Fibroblast of lung (primary cell): ENCODE results near the gene PPP1R1B. TPM values are rescaled to one million over a fixed set of nuclear protein-coding genes. Genes with fewer than 3 reads are reported as not detected.

Experiments used
- DNase-seq, 2 donors: peaks; one replicate each; pipeline versions ENCODE4 v3.0.0 to v3.0.0-alpha.2; 2010; ENCODE audit warnings: low read depth in 2 of 2
- H2AFZ ChIP-seq: 2 replicates; pipeline ENCODE4 v1.5.1; 2012; ENCODE audit warnings: low read length, control low read depth, inconsistent platforms
- H3K27ac ChIP-seq: 2 replicates; pipeline ENCODE4 v1.5.1; 2011; ENCODE audit warnings: low read length, control low read depth; ENCODE audit not compliant: insufficient read depth
- H3K27me3 ChIP-seq: 2 replicates; pipeline ENCODE4 v1.5.1; 2011; ENCODE audit warnings: mild to moderate bottlenecking, low read length; ENCODE audit not compliant: control insufficient read depth, insufficient read depth
- H3K36me3 ChIP-seq: 2 replicates; pipeline ENCODE4 v1.5.1; 2011; ENCODE audit warnings: low read length; ENCODE audit not compliant: control insufficient read depth, insufficient read depth
- H3K4me1 ChIP-seq: 2 replicates; pipeline ENCODE4 v1.5.1; 2011; ENCODE audit warnings: low read length; ENCODE audit not compliant: control insufficient read depth, insufficient read depth; ENCODE audit errors: extremely low read depth
- H3K4me2 ChIP-seq: 2 replicates; pipeline ENCODE4 v1.5.1; 2011; ENCODE audit warnings: low read length, control low read depth; ENCODE audit not compliant: insufficient read depth; ENCODE audit errors: extremely low read depth
- H3K4me3 ChIP-seq, 4 experiments: fragments of 200-600 bp in 1 of 4; sonication (generic) in 1 of 4; replicated peaks in 1 of 4; 2 replicates each; pipeline ENCODE4 v1.5.1; 2011 to 2016; ENCODE audit warnings: low read length in 4 of 4, low read depth in 3 of 4, mild to moderate bottlenecking in 3 of 4, control low read depth in 2 of 4, inconsistent platforms in 1 of 4, mixed read lengths in 1 of 4; ENCODE audit not compliant: insufficient read depth in 1 of 4; ENCODE audit errors: control extremely low read depth in 1 of 4
- H3K79me2 ChIP-seq: 2 replicates; pipeline ENCODE4 v1.5.1; 2012; ENCODE audit warnings: mild to moderate bottlenecking, low read length, inconsistent platforms; ENCODE audit not compliant: control insufficient read depth, insufficient read depth
- H3K9ac ChIP-seq: 2 replicates; pipeline ENCODE4 v1.5.1; 2011; ENCODE audit warnings: mild to moderate bottlenecking, low read length, control low read depth; ENCODE audit not compliant: insufficient read depth
- H3K9me3 ChIP-seq: 2 replicates; pipeline ENCODE4 v1.5.1; 2012; ENCODE audit warnings: low read depth, low read length; ENCODE audit not compliant: control insufficient read depth, insufficient read depth
- H4K20me1 ChIP-seq: 2 replicates; pipeline ENCODE4 v1.5.1; 2011; ENCODE audit warnings: low read length; ENCODE audit not compliant: control insufficient read depth, insufficient read depth; ENCODE audit errors: extremely low read depth
- CTCF ChIP-seq, 2 donors: IDR thresholded peaks in 1 of 2; conservative IDR thresholded peaks in 1 of 2; 1 replicate in 1 of 2; 2 replicates in 1 of 2; pipeline ENCODE4 v1.5.1; 2011 to 2012; ENCODE audit warnings: low read length in 2 of 2, control low read depth in 1 of 2, inconsistent platforms in 1 of 2, low read depth in 1 of 2, mild to moderate bottlenecking in 1 of 2
- EZH2 ChIP-seq: IDR thresholded peaks from 2 replicates; pipeline ENCODE4 v1.5.1; 2012; ENCODE audit warnings: low read length, control low read depth, mild to moderate bottlenecking; ENCODE audit errors: missing control alignments
- polyA plus RNA-seq, 2 donors: library from polyadenylated mRNA; depleted of rRNA in 1 of 2; stranded (reverse) in 1 of 2; unstranded in 1 of 2; fragments of >200 nt; gene quantifications; 2 replicates each; pipeline ENCODE4 v1.2.1, GENCODE V29; 2011 to 2012; ENCODE audit warnings: missing spikeins in 1 of 2
- total RNA-seq: library from RNA; depleted of rRNA; stranded (reverse); fragments of >200 nt; gene quantifications from 2 replicates; pipeline ENCODE4 v1.2.1, GENCODE V29; 2014

Gene PPP1R1B
- total and polyA plus RNA-seq, 2 donors (not counting 1 experiment from before 2014, with no cell fraction given), result under 0.01 to 0.05 TPM

DNA sequence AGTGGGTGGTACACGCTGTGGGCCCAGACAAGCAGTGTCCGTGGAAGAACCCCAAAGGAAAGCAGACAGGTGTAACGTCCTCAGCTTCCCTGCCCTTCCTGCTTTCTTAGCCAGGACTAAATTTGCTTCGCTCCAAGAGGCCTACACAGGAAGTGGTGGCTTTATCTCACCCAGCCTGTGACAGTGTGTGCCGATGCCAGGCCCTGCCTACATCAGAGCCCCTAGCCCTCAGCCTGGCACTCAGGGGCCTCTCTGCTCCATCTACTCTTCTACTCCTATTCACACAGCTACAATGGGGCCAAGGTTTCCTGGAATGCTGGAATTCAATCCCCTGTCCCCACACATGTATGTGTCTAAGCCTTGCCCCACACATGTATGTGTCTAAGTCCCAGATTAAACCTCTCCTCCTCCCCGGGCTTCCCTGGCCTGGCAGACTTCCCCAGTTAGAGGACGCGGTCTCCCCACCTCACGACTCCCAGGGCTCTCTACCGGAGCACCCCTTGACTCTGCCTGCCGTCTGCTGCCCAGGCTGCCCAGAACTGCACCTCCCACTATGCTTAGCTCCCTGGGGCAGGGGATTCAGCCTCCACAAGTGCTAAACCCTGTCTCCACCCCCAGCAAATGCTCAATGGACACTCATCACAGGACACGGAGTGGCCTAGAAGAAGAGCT lies 52.9 kb downstream of the PPP1R1B start:
- no peaks in the 10 kb centered on the region for H3K4me1 ChIP-seq
- no peaks in the 10 kb centered on the region for H3K9me3 ChIP-seq
- no peak overlapping the region for H2AFZ ChIP-seq
- H3K27me3 ChIP-seq, result no peaks in the 10 kb centered on the region
- H3K4me3 ChIP-seq, result no peak overlapping the region
- no peak overlapping the region for H3K4me2 ChIP-seq
- H4K20me1 ChIP-seq, result no peaks in the 10 kb centered on the region
- H3K27ac ChIP-seq, result no peak overlapping the region
- no peak for DNase-seq
- H3K79me2 ChIP-seq, result no peaks in the 10 kb centered on the region
- TF ChIP-seq CTCF (conservative IDR thresholded peaks at IDR 0.05 in 1 of 2, IDR thresholded peaks at IDR 0.05 in 1 of 2; ENCODE audit: low read depth in 1 of 2, low read length in 2 of 2), result no peak
- TF ChIP-seq EZH2, result no peak
- H3K36me3 ChIP-seq, result no peaks in the 10 kb centered on the region
- no peak overlapping the region for H3K9ac ChIP-seq

GRCh38 chr17:39683295-39683939 lies 56.7 kb downstream of the PPP1R1B start:
- no peak for DNase-seq
- Histone ChIP-seq H2AFZ (no peak overlapping the region), H3K36me3 (no peaks in the 10 kb centered on the region), H3K4me3 (no peak overlapping the region), H3K27ac (no peak overlapping the region), H4K20me1 (no peaks in the 10 kb centered on the region), H3K27me3 (no peaks in the 10 kb centered on the region), H3K9ac (no peak overlapping the region), H3K9me3 (no peaks in the 10 kb centered on the region), H3K79me2 (no peaks in the 10 kb centered on the region), H3K4me1 (peaks cover under 1% of the 10 kb centered on the region), H3K4me2 (no peak overlapping the region)
- TF ChIP-seq EZH2 (no peak), CTCF (conservative IDR thresholded peaks at IDR 0.05 in 1 of 2, IDR thresholded peaks at IDR 0.05 in 1 of 2; ENCODE audit: low read depth in 1 of 2, low read length in 2 of 2) (no peak)

DNA sequence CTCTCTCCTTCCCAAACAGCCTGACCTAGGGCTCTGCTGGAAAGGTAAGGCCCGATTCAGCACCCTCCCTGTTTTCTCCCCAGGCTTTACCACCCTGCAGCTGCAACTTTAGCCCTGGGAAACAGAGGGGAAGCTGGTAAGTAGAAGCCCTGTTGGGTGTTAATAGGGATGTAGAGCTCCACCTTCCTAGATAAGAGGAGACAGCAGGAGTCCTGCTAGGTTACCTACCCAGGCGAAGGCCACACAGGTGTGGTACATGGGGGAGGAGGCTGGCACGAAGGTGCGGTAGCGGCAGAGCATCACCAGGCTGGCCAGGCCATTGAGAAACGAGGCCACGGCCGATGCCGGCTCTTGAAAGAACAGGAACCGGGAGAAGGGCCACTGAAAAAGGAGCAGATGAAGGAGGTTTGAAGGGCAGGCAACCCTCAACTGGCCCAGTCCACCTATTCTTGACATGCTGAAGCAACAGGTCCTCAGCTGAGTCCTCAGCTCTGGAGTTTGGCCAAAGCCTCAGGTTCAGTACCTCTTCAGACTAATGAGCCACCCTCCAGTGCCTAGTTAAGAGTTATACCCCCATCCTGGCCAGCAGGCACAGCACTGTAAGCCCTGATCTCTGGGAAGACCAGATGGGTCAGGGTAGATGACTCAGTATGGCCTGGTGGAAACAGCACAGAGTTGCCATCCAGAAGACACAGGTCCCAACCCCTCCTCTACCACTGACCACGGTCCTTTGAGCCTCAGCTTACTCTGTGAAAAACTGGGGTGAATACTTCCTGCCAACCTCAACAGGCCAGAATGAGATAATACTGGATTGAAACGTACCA lies 57.8 kb downstream of the PPP1R1B start:
- no peak for TF ChIP-seq EZH2
- no peak for TF ChIP-seq CTCF (conservative IDR thresholded peaks at IDR 0.05 in 1 of 2, IDR thresholded peaks at IDR 0.05 in 1 of 2; ENCODE audit: low read depth in 1 of 2, low read length in 2 of 2)
- DNase-seq, result no peak
- no peak overlapping the region for H3K27ac ChIP-seq

More for the DNA sequence above, 57.8 kb downstream of the PPP1R1B start:
- Histone ChIP-seq H3K4me2 (no peak overlapping the region), H3K27me3 (no peaks in the 10 kb centered on the region), H3K4me3 (no peak overlapping the region), H3K36me3 (no peaks in the 10 kb centered on the region), H3K4me1 (peaks cover 5% of the 10 kb centered on the region), H3K79me2 (no peaks in the 10 kb centered on the region), H3K9ac (no peak overlapping the region), H4K20me1 (no peaks in the 10 kb centered on the region), H2AFZ (no peak overlapping the region), H3K9me3 (no peaks in the 10 kb centered on the region)
